GM21515 (cell line): Measurements from ENCODE around the gene VPS9D1.
"Not testable (repeated sequence)": the region's sequence is repeated elsewhere in the genome, so short reads cannot be mapped to it uniquely, and the experiment has no call there.

Experiments used
- ATAC-seq: cut with Tn5 transposase; IDR thresholded peaks from one replicate; pipeline ENCODE4 v1.9.1; 2021; ENCODE audit not compliant: unreplicated experiment

The VPS9D1 gene

DNA sequence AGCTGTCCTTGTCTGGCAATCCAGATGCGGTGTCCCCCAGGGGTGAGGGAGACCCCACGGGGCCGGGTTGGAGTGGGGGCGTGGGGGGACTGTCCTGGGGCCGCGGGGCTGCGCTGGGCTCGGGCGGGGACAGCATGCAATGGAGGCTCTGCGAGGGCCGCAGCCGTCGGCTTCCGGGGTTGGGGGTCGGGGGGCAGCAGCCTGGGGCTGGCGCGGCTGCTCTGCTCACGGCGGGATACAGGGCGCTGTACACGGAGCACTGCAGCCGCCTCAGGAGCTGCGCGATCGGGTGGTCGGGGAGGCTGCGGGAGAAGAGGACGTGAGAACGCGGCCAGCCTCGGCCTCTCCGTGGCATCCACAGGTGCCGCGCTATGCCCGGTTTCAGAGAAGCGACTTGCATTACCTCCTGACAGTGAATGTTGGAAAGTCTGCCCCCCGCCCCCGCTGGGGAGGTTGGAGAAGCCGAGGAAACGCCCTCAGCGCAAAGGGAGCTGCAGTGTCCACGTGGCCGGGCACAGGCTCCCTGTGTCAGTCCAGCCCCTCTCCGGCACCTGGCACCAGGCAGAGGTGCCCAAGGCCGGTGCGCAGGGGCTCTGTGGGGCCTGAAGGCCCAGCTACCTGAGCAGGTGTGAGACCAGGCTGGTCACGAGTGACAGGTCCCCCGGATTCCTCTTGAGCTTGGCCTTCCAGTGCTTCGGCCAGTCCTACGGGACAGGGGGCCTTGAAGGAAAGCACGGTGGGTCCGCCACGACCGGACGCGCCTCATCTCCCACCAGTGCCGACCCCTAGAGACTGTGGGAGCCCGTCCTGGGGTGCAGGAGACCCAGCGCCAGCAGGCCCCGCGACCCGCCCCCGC, 9.8 kb downstream of the VPS9D1 start:
- ATAC-seq, result no peak

DNA sequence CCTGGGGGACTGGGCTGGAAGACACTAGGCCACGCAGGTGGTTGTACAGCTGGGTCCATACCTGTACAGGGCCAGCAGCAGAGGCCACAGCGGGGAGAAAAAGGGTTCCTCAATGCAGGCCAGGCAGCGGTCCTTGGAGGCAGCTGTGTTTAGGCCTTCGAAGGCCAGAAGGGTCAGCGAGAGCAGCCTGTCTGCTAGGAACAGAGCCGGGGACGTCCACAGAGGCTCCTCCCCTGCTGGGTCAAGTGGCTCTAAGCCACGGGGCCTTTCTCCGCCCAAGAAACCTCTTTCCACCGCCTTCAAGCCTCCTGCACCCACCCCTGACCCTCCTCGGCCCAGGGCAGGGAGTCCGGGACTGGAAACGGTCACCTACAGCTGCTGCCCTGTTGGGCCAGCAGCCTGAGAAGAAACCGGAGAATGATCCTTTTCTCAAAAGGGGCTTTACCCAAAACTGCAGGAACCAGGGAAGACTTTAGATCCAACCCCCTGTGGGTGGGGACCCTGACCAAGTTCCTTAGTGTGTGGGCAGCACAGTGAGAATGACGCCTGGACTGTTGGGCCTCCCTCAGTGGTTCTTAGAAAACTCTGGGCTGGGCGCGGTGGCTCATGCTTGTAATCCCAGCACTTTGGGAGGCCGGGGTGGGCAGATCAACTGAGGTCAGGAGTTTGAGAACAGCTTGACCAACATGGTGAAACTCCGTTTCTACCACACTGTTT, 10.8 kb downstream of the VPS9D1 start:
- ATAC-seq, result no peak

DNA sequence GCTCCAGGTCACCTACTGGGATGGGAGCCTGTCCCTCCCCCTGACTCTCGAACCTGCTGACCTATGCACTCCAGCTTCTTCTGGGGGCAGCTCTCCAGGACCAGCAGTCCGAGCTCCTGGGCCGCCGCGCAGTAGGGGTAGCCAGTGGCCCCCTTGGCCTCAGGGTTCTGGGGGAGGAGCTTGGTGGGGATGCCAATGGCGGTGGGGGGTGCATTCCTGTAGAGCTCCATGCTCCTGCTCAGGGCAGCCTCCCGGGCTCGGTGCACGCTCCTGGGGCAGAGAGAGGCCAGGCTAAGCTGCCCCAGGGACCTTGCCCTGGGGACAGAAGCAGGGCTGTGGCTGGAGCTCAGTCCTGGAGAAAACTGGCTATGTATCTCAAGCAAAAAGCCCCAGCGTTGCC, 11.5 kb downstream of the VPS9D1 start:
- ATAC-seq, result no peak

DNA sequence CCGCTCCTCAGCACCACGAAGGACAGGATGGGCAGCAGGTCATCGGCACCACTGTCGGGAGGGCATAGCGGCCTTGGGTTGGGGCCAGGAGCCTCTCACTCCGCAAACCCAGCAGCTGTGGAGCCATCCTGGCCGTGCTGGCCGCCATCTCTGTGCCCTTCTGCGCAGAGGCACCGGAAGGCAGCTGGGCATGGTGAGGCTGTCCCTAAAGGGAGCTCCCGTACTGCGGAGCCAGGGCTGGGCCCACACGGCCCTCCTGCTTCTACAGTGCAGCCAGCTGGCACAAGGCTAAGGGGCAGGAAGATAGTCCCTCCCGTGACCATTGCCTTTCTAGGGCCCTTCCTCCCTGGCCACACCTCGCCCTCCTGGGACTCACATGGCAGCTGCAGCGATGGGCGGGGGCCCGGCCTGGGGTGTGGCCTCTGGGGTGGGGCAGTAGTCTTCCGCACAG, 12.2 kb downstream of the VPS9D1 start:
- no peak for ATAC-seq

DNA sequence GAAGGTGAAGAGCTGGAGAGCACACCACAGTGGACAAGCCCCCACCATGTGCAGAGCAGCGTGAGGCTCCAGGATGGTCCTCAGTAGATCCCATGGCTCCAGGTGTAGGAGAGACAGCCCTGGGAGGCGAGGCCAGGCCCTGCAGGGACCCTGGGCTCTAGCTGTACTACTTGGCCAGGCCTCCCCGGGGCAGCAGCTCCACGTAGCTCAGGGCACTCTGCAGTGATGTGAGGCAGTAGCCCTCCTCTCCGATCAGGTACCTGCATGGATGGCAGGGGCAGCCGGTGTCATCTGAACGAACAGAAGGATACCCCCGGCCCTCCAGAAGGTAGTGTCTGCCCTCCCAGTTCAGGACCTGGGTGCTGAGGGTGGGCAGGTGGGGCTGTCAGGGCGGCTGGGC, 13.0 kb downstream of the VPS9D1 start:
- ATAC-seq, result no peak

DNA sequence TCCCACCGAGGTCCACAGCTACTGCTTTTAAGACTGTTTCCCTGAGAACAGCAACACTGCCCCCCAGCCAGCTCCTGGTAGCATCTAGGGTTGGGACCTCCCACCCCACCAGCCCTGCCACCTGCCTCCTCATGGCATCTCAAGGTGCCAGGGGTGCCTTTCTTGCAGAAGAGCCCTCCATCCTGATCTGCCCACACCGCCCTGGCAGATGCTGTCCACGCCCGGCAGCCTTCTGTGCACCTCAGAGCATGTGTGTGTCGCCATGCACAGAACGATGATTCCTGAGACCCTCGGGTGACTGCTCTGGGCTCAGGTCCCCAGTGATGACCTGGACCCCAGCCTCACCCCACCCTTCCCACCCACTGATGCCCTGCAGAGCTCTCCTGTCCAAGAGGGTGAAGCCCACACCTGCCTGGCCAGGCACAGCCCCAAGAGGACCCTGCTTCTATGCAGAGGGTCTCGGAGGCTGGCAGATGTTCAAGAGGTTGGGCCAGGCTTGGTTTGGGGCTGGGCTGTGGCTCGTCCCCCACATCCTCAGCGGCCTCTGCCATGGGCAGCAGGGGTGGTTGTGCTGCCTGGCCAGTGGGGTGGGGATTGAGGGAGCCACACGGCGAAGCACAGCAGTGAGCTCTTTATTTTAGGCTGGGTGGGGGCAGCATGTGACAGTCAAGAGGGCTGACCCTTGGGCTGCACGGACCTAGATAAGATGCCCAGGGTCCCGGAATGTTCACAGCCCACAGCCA, 14.0 kb downstream of the VPS9D1 start:
- ATAC-seq, result no peak

DNA sequence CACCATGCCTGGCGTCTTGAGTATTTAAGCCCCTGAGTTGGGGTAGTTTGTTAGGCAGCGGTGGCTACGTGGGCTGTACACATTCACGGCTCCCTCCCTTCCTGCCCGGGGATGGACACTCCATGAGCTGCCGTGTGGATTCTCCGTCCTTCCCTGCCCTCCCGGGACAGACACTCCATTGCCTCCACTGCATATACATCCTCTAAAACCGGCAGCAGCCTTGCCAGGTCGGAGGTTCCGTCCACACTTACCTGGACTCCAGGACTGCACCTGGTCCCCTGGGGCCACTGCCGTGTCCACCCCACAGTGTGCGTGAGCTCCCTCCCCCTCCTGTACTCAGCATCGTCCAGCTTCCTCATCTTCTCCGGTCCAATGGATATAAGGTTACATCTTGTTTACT, 15.7 kb downstream of the VPS9D1 start:
- no peak for ATAC-seq

DNA sequence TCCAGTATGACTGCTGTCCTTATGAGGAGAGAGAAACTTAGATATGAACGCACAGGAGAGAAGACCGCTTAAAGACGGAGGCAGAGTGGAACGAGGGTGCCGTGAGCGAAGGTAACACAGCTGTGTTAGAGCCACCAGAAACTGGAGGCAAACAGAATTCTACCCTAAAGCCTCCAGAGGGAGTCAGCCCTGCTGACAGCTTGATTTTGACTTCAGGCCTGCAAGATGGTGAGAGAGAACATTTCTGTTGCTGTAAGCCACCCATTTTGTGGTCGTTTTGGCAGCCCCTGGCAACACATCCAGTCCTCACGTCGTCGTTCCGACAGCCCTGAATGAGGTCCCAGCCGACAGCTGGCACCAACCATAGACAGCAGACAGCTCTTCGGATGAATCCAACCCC, 16.4 kb downstream of the VPS9D1 start:
- no peak for ATAC-seq

DNA sequence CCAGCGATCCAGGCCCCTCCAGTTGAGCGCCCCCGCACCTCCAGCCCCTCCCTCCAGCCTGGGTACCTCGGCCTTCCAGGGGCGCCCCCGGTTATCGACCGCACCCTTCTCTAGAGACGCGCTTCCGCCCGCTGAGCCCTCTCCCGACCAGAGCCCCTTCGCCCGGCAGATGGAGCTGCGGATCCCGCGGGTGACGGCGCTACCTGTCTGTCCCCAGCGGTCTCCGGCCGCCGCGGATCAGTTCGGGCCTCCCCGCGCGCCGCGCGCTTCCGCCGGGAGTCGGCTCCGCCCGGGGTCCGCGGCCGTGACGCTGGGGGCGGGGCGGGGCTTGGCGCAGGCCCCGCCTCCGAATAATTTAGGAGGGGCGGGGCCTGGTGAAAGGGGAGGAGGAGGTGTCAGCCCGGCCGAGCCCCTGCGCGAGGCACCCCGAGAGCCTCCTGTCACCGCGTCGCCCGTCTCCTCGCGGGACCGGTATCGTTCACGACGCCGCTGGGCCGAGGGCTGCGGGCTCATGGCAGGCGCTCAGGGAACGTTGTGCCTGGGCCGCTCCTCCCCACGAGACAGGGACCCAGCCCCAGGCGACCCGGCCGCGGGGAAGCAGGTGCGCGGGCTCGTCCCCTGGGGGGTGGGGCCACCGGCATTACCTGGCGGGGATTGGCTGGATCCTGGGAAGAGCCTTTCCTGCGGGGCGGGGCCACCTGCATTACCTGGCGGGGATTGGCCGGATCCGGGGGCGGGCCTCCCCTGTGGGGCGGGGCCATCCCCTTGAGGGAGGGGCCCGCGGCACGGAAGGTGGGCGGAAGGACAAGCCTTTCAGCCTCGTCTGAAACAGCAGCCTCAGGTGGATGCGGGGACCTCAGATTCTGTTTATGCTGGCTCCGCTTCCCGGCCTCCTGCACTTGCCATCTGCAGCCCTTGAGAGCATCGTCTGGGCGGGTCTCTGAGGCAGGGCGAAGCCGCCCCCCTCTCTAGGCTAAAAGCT, 19.0 kb downstream of the VPS9D1 start, which contains the start of gene SPATA2L:
Gene SPATA2L, minus strand, starts transcription at position 281 of the 982 bp plus-strand sequence. CDS start 473 bp downstream, outside the sequence.
- peak; percentile 60 for ATAC-seq

DNA sequence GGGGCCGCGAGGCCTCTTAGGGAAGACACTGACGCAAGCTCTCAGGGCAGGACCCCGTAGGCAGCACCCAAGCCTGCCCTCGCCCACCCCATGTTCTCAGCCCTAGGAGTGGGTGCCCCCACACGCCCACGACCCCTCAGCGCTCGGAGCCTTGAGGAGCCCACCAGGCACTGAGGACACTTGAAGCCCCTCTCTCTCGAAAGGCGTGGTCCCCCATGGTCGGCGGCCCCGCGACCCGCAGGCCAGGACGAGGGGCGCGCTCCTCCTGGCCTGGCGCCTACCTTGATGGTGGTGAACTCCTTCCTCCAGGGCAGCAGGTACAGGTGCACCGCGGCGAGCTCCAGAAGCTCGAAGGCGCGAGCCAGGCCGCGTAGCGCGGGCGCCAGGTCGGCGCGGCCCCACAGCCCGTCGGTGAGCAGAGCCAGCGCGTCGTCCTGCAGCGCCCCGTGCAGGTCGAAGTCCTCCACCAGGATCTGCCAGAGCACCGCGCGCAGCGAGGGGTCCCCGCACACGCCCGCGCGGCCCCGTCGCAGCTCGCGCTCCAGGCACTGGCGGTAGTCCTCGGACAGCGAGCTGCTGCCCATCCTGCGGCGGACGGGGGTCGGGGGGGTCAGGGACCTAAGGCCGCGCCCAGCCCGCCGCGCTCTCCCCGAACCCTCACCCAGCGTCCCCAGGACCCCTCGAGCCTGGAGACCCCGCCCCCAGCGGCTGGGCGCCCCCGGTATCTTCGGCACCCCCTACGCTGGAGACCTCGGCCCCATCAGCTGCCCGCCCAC, 19.9 kb downstream of the VPS9D1 start:
- peak; percentile 6 for ATAC-seq

DNA sequence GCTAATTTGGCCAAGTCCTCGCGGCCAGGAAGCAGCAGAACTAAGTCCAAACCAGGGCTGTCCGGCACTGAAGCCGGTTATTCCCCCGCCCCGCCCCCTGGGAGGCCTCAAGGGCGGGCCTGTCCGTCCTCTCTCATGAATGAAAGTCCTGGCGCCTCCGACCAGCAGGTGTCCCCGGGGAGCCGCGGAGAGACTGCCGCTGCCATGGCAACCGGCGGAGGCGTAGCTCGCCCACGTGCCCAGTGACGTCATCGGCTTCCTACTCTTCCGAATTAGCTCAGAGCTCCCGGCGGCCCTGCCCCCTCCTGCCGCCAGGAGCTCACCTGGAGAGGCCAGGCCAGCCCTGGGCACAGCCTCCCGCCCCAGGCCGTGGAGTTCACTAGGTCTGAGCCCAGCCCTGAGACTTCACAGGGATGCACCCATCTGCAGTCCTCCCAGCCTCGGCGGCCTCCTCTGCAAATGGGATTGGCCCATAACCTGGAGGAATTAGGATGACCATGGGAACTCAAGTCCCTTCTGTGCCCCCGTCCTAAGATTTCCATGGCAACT, 20.5 kb downstream of the VPS9D1 start:
- peak; percentile 39 for ATAC-seq

DNA sequence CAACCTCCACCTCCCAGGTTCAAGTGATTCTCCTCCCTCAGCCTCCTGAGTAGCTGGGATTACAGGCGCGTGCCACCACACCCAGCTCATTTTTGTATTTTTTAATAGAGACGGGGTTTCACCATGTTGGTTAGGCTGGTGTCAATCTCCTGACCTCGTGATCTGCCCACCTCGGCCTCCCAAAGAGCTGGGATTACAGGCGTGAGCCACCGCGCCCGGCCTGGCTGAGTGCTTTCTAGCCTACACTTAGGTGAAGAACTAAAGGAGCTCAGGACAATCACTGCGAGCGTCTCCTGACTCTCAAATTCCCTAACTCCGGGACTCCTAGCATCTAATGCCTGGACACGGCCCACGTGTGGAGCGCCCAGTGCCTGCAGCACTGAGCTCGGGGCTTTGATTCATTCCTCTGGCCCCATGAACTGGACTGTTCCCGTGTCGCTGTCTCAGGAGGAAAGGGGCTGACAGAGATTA, 21.0 kb downstream of the VPS9D1 start:
- not testable (repeated sequence) for ATAC-seq

DNA sequence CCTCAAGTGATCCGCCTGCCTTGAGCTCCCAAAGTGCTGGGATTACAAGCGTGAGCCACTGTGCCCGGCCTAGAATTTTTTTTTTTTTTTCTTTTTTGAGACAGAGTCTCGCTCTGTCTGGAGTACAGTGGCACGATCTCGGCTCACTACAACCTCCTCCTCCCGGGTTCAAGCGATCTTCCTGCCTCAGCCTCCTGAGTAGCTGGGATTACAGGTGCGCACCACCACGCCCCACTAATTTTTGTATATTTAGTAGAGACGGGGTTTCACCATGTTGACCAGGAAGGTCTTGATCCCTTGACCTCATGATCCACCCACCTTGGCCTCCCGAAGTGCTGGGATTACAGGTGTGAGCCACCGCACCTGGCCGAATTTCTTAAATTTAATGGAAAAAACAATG, 22.0 kb downstream of the VPS9D1 start:
- not testable (repeated sequence) for ATAC-seq

DNA sequence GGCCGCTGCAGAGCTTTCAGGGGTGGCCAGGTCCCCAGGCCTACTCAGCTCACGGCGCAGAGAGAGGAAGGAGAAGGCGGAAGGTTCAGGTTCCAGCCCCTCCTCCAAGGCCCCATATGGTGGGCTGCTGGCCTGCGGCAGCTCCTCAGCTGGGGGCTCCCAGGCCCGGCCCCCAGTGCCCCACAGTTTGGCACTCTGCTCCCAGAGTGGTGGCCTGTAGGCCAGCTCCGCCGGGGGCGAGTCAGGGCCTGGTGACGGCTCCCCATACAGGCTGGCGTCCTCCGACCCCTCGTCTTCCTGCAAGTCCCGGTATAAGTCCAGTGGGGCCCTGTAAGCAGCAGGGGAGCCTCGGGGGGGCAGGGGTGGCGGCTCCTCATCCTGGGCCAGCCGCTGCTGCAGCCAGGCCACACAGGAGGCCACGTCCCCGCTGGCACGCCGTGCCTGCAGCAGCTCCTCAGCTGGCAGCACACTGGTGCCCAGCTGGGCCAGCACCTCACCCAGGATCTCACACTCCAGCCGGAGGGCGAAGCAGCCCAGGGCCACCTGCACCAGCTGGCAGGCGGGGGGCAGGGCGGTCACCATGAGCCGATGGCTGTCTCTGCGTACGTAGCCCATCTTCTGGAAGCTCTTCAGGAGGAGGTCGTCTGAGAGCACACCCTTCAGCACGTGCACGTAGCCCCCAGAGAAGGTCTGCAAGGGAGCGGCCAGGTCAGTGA, 22.9 kb downstream of the VPS9D1 start:
- no peak for ATAC-seq

DNA sequence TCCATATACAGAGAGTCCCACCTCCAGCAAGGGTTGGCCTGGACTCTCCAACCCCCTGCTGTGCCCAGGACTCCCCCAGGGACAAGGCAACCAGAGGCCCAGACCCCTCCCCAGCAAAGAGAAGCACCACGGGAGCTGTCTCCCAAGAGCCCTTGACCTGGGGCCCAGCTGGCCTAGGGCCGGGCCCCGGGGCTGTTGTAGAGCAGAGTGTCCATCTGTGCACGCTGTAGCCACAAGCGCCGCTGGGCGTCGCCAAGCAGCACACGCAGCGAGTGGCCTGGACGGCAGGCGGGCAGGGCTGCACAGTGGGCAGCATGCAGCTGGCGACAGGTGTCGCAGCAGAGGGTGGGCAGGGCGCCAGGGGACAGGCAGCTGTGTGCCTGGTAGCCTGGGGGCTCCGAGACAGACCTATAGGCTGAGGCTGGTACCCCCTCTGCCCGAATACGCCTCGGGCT, 23.5 kb downstream of the VPS9D1 start:
- no peak for ATAC-seq

DNA sequence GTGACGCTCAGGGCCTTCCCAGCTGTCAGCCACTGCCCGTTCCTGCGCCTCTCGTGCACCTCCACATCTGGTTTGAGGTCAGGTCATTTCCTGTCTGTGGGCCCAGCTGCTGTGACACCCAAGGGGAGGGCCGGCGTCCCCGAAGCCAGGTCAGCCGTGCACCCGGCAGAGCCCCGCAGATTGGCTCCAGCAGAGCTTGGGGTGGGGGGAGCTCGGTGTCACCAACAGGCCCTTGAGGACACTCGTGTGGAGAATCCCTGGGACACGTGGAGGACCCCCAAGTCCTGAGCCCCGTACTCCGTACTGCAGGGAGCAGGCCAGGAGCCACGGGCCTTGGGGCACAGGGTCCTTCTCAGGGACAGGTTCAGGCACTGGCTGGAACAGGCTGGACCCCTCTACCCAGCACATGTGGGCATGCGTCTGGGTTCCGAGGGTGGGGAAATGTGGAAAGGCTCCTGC, 24.0 kb downstream of the VPS9D1 start:
- ATAC-seq, result no peak

DNA sequence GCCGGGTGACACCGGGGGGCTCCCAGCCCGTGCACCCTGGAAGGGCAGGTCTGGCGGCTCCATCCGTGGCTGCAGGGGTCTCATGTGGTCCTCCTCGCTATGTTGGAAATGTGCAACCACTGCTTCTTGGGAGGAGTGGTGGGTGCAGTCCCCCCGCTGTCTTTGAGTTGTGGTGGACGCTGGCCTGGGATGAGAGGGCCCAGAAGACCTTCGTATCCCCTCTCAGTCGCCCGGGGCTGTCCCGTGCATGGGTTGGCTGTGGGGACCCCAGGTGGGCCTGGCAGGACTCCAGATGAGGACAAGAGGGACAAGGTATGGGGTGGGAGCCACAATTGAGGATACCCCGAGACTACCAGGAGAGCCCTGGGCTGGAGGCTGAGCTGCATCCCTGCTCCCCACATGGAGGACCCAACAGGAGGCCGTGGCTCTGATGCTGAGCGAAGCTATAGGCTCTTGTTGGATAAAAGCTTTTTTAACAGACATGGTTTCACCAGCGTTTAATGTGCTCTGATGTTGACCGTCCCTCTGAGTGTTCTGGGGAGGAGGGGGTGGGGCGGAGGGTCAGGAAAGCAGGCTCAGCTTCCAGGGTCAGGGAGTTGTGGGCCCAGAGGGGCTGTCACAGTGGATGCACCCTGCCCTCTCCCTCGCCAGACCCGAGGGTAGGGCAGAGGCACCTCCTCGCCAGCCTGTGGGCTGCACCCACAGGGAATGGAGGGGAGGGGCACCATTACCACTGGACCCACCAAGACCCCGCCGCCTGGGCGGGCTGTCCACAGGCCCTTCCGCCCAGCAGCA, 24.6 kb downstream of the VPS9D1 start:
- no peak for ATAC-seq
